Measurements from ENCODE around the gene EIF4G2. TPM values are rescaled to one million over a fixed set of nuclear protein-coding genes. Genes with fewer than 3 reads are reported as not detected.
"Not testable (repeated sequence)": the region's sequence is repeated elsewhere in the genome, so short reads cannot be mapped to it uniquely, and the experiment has no call there.

The EIF4G2 gene
- total and polyA plus RNA-seq, 3 experiments from 2014 or later, result 547 to 1,609 (median 1,516) TPM

DNA sequence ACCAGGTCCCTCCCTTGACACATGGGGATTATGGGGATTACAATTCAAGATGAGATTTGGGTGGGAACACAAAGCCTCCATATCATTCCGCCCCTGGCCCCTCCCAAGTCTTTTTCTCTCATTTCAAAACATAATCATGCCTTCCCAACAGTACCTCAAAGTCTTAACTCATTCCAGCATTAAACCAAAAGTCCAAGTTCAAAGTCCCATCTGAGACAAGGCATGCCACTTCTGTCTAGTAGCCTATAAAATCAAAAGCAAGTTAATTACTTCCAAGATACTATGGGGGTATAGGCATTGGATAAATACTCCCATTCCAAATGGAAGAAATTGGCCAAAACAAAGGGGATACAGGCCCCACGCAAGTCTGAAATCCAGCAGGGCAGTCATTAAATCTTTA lies 19.7 kb upstream of the EIF4G2 start:
- ChIA-PET POLR2A (interaction anchor here (0.6 kb wide), 1 partner anchor 19 kb away, joined by 3 read pairs; no protein-coding TSS in a partner anchor), CTCF (no interaction called here)
- Histone ChIP-seq H3K4me3 (ENCODE audit: low read length) (no peak overlapping the region), H3K4me1 (ENCODE audit: insufficient read depth, low read length) (no peaks in the 10 kb centered on the region), H3K36me3 (ENCODE audit: insufficient read depth, low read length) (no peaks in the 10 kb centered on the region), H3K27me3 (ENCODE audit: insufficient read depth, low read length, poor library complexity, severe bottlenecking) (no peaks in the 10 kb centered on the region), H3K9me3 (ENCODE audit: low read length) (no peaks in the 10 kb centered on the region), H3K27ac (ENCODE audit: low read depth, low read length) (no peak overlapping the region)
- Mint-ChIP-seq H3K4me1 (peaks cover 0 to 4% (median 4%) of the 10 kb centered on the region in 3 donors), H3K9me3 (no peaks in the 10 kb centered on the region), H3K4me3 (no peak overlapping the region), H3K27ac (no peak overlapping the region), H3K27me3 (peaks cover 0 to 3% of the 10 kb centered on the region in 2 donors), H3K36me3 (peaks cover 0 to 19% (median 4%) of the 10 kb centered on the region in 3 donors)
- DNase-seq, result no peak

DNA sequence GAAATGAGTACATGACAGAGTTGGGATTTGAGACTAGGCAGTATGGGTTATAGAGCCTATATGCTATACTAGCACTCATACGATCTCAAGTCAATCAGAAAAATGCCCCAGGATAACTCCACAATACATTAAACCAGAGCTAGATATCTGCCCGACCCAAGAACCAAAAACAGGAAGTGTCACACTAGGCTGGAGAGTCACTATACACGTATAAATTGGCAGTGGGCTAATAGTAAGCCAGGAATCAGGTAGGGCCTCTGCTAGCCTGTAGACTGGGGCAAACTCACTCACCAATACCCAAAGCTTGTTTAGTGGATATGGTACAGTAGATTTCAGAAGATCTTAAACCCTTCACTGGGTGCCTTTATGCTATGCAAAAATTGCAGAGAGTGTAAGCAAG lies 16.2 kb upstream of the EIF4G2 start:
- Histone ChIP-seq H3K36me3 (ENCODE audit: insufficient read depth, low read length) (no peaks in the 10 kb centered on the region), H3K4me1 (ENCODE audit: insufficient read depth, low read length) (no peaks in the 10 kb centered on the region), H3K9me3 (ENCODE audit: low read length) (no peaks in the 10 kb centered on the region), H3K27ac (ENCODE audit: low read depth, low read length) (no peak overlapping the region), H3K4me3 (ENCODE audit: low read length) (no peak overlapping the region), H3K27me3 (ENCODE audit: insufficient read depth, low read length, poor library complexity, severe bottlenecking) (no peaks in the 10 kb centered on the region)
- DNase-seq, result no peak
- Mint-ChIP-seq H3K9me3 (no peaks in the 10 kb centered on the region), H3K4me3 (no peak overlapping the region), H3K27me3 (peaks cover 0 to 2% of the 10 kb centered on the region in 2 donors), H3K27ac (peak overlapping the region in 2 of 8 donors; percentile 12 to 85), H3K4me1 (peaks cover 0 to 4% (median 4%) of the 10 kb centered on the region in 3 donors), H3K36me3 (peaks cover 2 to 12% (median 2%) of the 10 kb centered on the region in 3 donors)
- POLR2A ChIA-PET, result no interaction called here
- CTCF ChIA-PET, result interaction anchor here (1.4 kb wide), 1 partner anchor 54 kb away, joined by 3 read pairs; no protein-coding TSS in a partner anchor

DNA sequence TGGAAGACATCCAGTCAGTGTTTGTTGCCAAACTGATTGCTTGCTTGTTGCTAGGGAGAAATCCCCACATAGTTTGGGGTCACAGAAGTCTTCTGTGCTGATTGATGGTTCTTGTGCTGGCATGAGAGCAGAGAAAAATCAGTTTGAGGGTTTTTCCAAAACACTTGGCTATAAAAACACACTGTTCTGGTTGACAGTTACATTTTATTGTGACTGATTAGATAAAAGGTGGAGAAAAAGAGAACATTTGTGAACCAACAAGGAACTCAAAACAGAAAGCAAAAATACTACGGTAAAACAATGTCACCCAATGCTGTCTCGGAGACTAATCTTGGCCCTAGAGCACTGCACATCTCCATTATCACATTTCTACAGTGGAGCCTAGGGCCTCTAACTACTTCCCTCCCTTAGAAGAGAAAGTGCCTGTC lies 14.4 kb upstream of the EIF4G2 start:
- peaks cover 2 to 8% (median 2%) of the 10 kb centered on the region in 3 donors for H3K36me3 Mint-ChIP-seq
- CTCF ChIA-PET, result interaction anchor here (1.2 kb wide), 1 partner anchor 16 kb away, joined by 3 read pairs; no protein-coding TSS in a partner anchor
- H3K27ac Mint-ChIP-seq, result no peak overlapping the region

DNA sequence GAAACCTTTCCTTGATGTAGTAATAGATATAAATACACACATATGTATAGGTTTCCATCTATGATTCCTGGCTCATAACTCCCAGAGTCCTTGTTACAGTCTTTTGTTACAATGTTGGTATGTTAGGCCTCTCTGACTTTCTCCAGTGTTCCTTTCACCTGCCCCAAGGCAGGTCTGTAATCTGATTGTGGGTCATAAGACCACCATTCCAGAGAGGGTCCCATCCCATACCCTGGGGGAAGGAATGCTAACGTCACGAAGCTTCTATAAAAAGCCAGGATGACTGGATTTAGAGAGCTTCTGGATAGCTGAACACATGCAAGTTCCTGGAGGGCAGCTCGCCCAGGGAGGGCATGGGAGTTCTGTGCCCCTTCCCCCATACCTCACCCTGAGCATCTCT lies 13.8 kb upstream of the EIF4G2 start:
- H3K4me3 ChIP-seq (ENCODE audit: low read length); H3K27me3 ChIP-seq (ENCODE audit: insufficient read depth, low read length, poor library complexity, severe bottlenecking); H3K36me3 Mint-ChIP-seq; H3K4me1 ChIP-seq (ENCODE audit: insufficient read depth, low read length); H3K4me3 Mint-ChIP-seq; H3K27ac ChIP-seq (ENCODE audit: low read depth, low read length); DNase-seq; H3K27me3 Mint-ChIP-seq; POLR2A ChIA-PET; H3K9me3 Mint-ChIP-seq; CTCF ChIA-PET; H3K9me3 ChIP-seq (ENCODE audit: low read length); H3K4me1 Mint-ChIP-seq; H3K27ac Mint-ChIP-seq; H3K36me3 ChIP-seq (ENCODE audit: insufficient read depth, low read length): not testable (repeated sequence)

More for the DNA sequence above, 14.4 kb upstream of the EIF4G2 start:
- Histone ChIP-seq H3K9me3 (ENCODE audit: low read length) (no peaks in the 10 kb centered on the region), H3K4me3 (ENCODE audit: low read length) (peak overlapping the region; percentile 4), H3K27ac (ENCODE audit: low read depth, low read length) (peak overlapping the region; percentile 6), H3K4me1 (ENCODE audit: insufficient read depth, low read length) (no peaks in the 10 kb centered on the region), H3K36me3 (ENCODE audit: insufficient read depth, low read length) (no peaks in the 10 kb centered on the region), H3K27me3 (ENCODE audit: insufficient read depth, low read length, poor library complexity, severe bottlenecking) (no peaks in the 10 kb centered on the region)
- Mint-ChIP-seq H3K27me3 (peaks cover 0 to 2% of the 10 kb centered on the region in 2 donors), H3K4me3 (no peak overlapping the region), H3K4me1 (peaks cover 0 to 4% (median 4%) of the 10 kb centered on the region in 3 donors), H3K9me3 (no peaks in the 10 kb centered on the region)
- DNase-seq, result no peak
- POLR2A ChIA-PET, result no interaction called here

DNA sequence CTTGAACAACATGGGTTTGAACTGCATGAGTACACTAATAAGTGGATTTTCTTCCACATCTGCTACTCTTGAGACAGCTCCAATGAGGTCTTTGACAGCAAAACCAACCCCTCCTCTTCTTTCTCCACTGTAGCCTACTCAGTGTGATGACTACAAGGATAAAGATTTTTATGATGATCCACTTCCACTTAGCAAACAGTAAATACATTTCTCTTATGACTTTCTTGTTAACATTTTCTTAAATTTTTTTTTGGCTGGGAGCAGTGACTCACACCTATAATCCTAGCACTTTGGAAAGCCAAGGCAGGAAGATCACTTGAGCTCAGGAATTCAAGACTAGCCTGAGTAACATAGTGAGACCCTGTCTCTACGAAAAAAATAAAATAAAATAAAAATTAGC lies 9.9 kb upstream of the EIF4G2 start:
- Mint-ChIP-seq H3K9me3 (no peaks in the 10 kb centered on the region), H3K36me3 (peaks cover 0 to 2% (median 2%) of the 10 kb centered on the region in 3 donors), H3K4me1 (no peaks in the 10 kb centered on the region), H3K27me3 (peaks cover 5 to 6% of the 10 kb centered on the region in 2 donors), H3K27ac (no peak overlapping the region), H3K4me3 (no peak overlapping the region)
- no peaks in the 10 kb centered on the region for H3K27me3 ChIP-seq (ENCODE audit: insufficient read depth, low read length, poor library complexity, severe bottlenecking)
- CTCF ChIA-PET, result interaction anchor here (0.9 kb wide), 1 partner anchor 26 kb away, joined by 3 read pairs; no protein-coding TSS in a partner anchor
- no peak overlapping the region for H3K4me3 ChIP-seq (ENCODE audit: low read length)
- no peaks in the 10 kb centered on the region for H3K4me1 ChIP-seq (ENCODE audit: insufficient read depth, low read length)
- POLR2A ChIA-PET, result no interaction called here
- no peaks in the 10 kb centered on the region for H3K9me3 ChIP-seq (ENCODE audit: low read length)
- no peak overlapping the region for H3K27ac ChIP-seq (ENCODE audit: low read depth, low read length)
- DNase-seq, result no peak
- H3K36me3 ChIP-seq (ENCODE audit: insufficient read depth, low read length), result no peaks in the 10 kb centered on the region

DNA sequence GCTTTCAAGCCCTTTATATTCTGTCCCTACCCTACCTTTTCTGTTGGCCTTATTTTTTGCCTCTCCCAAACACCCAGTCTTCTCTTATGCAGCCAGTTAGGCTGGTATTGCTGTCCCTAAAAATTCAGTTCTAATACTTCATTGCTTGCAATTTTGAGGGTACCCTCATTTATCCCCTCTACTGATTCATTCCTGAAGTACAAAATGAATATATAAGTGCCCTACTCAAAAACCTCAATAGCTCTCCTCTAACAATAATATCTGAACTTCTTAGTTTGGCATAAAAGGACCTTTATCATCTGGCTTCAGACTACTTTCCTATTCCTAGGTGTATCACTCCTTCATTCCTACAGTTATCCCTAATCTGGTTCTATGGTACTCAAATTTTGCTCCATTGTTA lies 5.2 kb upstream of the EIF4G2 start:
- no peaks in the 10 kb centered on the region for H3K9me3 Mint-ChIP-seq
- ChIA-PET POLR2A (no interaction called here), CTCF (no interaction called here)
- H3K27me3 Mint-ChIP-seq, result peaks cover 6 to 8% of the 10 kb centered on the region in 2 donors
- DNase-seq, result no peak
- Histone ChIP-seq H3K36me3 (ENCODE audit: insufficient read depth, low read length) (no peaks in the 10 kb centered on the region), H3K27me3 (ENCODE audit: insufficient read depth, low read length, poor library complexity, severe bottlenecking) (no peaks in the 10 kb centered on the region), H3K27ac (ENCODE audit: low read depth, low read length) (no peak overlapping the region), H3K4me1 (ENCODE audit: insufficient read depth, low read length) (peaks cover 7% of the 10 kb centered on the region), H3K9me3 (ENCODE audit: low read length) (no peaks in the 10 kb centered on the region), H3K4me3 (ENCODE audit: low read length) (no peak overlapping the region)
- H3K4me3 Mint-ChIP-seq, result peak overlapping the region in 1 of 7 donors; percentile 14
- no peak overlapping the region for H3K27ac Mint-ChIP-seq
- H3K36me3 Mint-ChIP-seq, result peaks cover 0 to 5% (median 2%) of the 10 kb centered on the region in 3 donors
- H3K4me1 Mint-ChIP-seq, result peaks cover 10 to 13% (median 12%) of the 10 kb centered on the region in 3 donors

DNA sequence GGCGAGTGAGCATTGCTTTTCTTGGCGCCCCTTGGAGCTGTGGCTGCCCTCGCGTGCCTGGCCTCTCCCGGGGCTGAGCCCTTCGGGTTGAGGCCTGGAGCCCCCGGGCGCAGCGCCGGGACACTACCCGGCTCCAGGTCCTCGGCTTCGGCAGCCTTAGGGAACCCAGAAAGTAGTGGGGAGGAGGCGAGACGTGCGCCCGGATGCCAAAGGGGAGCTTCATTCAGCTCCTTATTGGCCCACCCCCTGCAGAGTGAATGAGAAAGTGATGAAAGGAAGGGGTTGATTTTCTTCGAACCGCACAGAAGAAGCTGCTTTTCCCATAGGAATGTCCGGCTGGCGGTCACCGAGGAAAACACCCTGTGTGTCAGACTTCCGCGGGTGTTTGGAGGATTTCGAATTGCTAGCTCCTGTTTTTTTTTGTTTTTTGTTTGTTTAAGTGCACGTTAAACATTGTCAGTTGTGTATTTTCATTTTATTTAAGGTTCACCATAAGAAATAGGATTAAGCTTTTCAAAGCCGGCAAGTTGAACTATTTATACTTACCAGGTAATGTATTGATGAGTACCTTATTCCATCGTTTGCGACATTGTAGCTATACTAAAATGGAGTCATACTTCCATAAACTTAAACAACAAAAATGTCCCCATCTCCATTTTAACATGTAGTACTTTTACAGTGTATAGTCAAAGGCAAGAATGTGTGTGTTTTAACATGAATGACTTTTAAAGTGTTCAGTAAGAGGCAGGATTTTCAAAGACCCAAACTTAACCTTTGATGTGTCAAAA lies 841 bp upstream of the EIF4G2 start:
- CTCF ChIA-PET, result interaction anchor here (1.1 to 2.8 kb wide), 10 partner anchors 11 to 219 kb away, joined by 3 to 32 read pairs (median 7); partner anchors contain the start of genes CTR9 and ZBED5

DNA sequence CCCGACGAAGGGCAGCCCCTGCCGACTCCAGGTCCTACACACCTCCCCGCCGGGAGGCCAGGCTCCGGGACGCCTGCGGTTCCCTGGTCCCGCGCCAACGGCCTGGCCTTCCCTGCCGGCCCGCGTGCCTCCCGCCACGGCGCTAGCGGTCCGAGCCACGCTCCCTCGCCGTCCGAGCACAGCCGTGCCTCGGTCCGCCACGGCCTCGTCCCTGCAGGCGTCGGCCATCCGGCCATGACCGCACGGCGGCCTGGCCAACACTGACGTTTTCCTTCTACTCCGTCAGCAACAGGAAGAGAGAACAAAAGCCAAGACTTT lies 532 bp downstream of the EIF4G2 start:
- H3K4me1 Mint-ChIP-seq, result peaks cover 47 to 57% (median 56%) of the 10 kb centered on the region in 3 donors
- H3K36me3 Mint-ChIP-seq, result peaks cover 24 to 61% (median 26%) of the 10 kb centered on the region in 3 donors
- peak overlapping the region; percentile 93 to 100 (median 98) for H3K27ac Mint-ChIP-seq
- ChIA-PET CTCF (interaction anchor here (1.2 to 2.8 kb wide), 5 partner anchors 8 to 50 kb away, joined by 3 to 32 read pairs (median 9); partner anchors contain the start of gene ZBED5), POLR2A (interaction anchor here (0.6 to 4.9 kb wide), 17 partner anchors 11 to 1388 kb away, joined by 3 to 248 read pairs (median 6); partner anchors contain the start of genes CTR9, RNF141 and ZBED5)
- Histone ChIP-seq H3K36me3 (ENCODE audit: insufficient read depth, low read length) (peaks cover 39% of the 10 kb centered on the region), H3K9me3 (ENCODE audit: low read length) (no peaks in the 10 kb centered on the region), H3K27ac (ENCODE audit: low read depth, low read length) (peak overlapping the region; percentile 93), H3K4me3 (ENCODE audit: low read length) (peak overlapping the region; percentile 90), H3K27me3 (ENCODE audit: insufficient read depth, low read length, poor library complexity, severe bottlenecking) (no peaks in the 10 kb centered on the region), H3K4me1 (ENCODE audit: insufficient read depth, low read length) (peaks cover 49% of the 10 kb centered on the region)
- DNase-seq, result no peak
- no peaks in the 10 kb centered on the region for H3K9me3 Mint-ChIP-seq
- H3K27me3 Mint-ChIP-seq, result peaks cover 0 to 2% of the 10 kb centered on the region in 2 donors
- H3K4me3 Mint-ChIP-seq, result peak overlapping the region; percentile 95 to 100 (median 98)

More for the DNA sequence above, 841 bp upstream of the EIF4G2 start:
- Histone ChIP-seq H3K4me3 (ENCODE audit: low read length) (peak overlapping the region; percentile 71), H3K27me3 (ENCODE audit: insufficient read depth, low read length, poor library complexity, severe bottlenecking) (no peaks in the 10 kb centered on the region), H3K9me3 (ENCODE audit: low read length) (no peaks in the 10 kb centered on the region), H3K4me1 (ENCODE audit: insufficient read depth, low read length) (peaks cover 36% of the 10 kb centered on the region), H3K27ac (ENCODE audit: low read depth, low read length) (peak overlapping the region; percentile 88), H3K36me3 (ENCODE audit: insufficient read depth, low read length) (peaks cover 26% of the 10 kb centered on the region)
- Mint-ChIP-seq H3K4me3 (peak overlapping the region; percentile 95 to 100 (median 98)), H3K9me3 (no peaks in the 10 kb centered on the region), H3K4me1 (peaks cover 37 to 44% (median 42%) of the 10 kb centered on the region in 3 donors), H3K27me3 (peaks cover 0 to 2% of the 10 kb centered on the region in 2 donors), H3K36me3 (peaks cover 14 to 47% (median 15%) of the 10 kb centered on the region in 3 donors), H3K27ac (peak overlapping the region; percentile 93 to 100 (median 98))
- DNase-seq, result peak in 3 of 5 donors; percentile 14 to 66 (median 23)
- POLR2A ChIA-PET, result interaction anchor here (0.7 to 4.9 kb wide), 18 partner anchors 12 to 1386 kb away, joined by 3 to 248 read pairs (median 6); partner anchors contain the start of genes CTR9, RNF141, USP47 and ZBED5

All from CD8-positive, alpha-beta memory T cell (primary cell).